NCI-H446 (cell line): ENCODE results near the gene ANO2.
"Not testable (repeated sequence)": the region's sequence is repeated elsewhere in the genome, so short reads cannot be mapped to it uniquely, and the experiment has no call there.

Experiments used
- DNase-seq, 2 experiments: peaks; one replicate each; lab custom pipeline; 2025; lab: John Stamatoyannopoulos, UW

The ANO2 gene

GRCh38 chr12:5818877-5819276, 126.2 kb downstream of the ANO2 start:
- DNase-seq: not testable (repeated sequence)

DNA sequence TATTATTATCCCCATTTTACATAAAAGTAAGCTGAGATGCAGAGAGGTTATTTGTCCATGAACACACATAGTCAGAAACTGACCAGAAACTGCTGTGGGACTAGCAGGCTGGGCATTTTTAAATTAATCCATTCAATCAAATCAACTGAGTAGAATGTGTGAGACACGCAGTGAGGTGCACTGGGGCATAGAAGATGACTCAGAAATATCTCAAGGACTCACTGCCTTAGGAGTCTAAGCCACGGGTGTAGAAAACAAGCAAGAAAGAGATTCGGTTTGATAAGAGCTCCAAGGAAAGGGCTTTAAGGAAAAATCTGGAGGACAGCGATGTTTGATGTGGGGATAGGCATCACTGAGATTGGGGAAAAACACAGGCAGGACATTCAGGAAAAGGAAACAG, 127.8 kb downstream of the ANO2 start:
- no peak for DNase-seq

- no peak for DNase-seq
Observed at GRCh38 chr12:5809586-5809985, 135.5 kb downstream of the ANO2 start.

GRCh38 chr12:5808981-5809380, 136.1 kb downstream of the ANO2 start:
- no peak for DNase-seq

DNA sequence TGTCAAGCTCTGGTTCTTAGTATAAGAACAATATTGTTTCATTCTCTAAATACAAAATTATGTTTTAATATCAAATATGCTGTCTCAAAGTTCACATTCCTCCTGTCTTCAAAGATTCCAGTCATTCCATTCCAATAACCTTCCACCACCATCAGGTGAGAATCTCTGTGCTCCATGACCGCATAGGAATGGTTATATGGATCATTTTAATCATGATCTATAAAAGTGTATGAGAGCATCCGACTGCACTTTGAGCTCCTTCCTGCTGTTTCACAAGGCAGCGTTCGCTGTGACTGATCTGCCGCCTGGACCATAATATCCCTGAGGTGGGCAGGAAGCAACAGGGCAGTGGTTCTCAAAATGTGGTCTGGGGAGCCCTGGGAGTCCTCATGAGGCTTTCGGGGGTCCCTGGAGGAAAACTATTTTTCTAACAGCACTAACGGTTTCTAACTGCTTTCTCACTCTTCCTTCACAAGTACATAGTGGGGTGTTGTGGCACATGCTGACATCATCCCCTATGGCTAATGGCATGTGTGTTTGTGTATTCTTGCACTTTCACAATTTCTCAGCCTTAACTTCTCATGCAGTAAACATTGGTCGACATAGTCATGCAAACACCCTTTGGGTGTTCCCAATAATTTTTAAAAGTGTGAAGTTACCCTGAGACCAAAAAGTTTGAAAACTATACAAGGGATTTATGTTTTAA, 137.4 kb downstream of the ANO2 start:
- DNase-seq: no peak

DNA sequence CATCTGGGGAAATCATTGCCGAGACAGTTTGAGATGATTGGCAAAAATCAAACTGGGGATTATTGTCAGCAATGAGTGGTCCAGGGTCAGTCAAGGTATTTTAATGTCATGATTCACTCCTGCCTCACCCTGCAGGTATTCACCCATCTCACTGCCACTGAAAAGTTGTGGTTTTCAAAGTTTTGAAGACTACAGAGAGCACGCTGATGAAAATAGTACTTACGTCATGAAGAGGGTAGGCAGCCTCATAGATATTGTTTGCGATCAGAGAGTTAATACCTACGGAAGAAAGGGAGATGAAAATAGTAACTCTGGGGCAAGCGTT, 138.0 kb downstream of the ANO2 start:
- DNase-seq: no peak

DNA sequence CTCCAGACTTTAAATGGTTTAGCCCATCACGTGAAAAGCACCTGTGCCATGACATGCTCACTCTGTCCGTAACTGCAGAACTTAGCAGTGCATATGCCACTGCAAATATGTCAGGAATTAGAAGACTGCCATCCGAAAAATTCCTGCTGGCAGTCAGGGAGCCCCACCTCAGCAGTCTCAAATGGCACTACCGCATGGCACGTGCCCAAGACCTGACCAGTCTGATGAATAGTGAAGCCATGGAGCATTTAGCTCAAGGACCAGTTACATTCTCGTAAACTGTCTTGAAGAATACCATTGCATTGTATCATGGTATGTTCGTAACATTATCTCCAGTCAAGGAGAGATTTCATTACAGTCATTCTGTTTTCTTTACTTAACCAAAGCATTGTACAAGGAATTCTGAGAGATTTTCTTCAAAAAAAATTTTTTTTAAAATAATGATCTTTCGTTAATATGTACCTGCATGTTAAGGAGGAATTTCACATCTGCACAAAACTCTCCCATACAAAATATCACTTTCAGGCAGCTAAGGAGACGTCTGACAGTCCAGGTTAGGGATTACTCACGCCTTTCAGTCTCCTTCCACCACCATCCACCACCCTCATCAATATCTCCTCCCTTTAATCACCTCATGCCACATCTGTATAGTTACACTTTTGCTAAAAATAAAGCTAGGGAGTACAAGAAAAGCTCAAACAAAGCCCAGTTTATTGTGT, 138.5 kb downstream of the ANO2 start:
- no peak for DNase-seq

DNA sequence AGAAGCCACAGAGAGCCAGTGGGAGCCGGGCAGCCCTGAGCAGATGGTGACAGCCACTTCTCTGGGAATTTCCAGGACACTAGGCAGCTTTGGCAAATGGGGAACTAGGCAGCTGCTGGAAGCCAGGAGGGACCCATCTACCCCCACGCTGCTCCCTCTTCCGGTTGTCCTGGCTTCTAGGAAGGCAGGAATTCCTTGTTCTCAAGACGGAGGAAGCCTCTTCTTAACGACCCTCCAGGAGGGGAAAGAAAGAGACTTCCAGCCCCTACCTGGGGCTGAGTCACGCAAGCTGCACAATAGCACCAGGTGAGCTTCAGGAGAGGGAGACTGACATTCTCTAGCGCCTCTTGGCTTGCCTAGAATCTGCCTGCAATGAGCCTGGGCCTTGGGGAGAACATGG, 141.5 kb downstream of the ANO2 start:
- DNase-seq: no peak

DNA sequence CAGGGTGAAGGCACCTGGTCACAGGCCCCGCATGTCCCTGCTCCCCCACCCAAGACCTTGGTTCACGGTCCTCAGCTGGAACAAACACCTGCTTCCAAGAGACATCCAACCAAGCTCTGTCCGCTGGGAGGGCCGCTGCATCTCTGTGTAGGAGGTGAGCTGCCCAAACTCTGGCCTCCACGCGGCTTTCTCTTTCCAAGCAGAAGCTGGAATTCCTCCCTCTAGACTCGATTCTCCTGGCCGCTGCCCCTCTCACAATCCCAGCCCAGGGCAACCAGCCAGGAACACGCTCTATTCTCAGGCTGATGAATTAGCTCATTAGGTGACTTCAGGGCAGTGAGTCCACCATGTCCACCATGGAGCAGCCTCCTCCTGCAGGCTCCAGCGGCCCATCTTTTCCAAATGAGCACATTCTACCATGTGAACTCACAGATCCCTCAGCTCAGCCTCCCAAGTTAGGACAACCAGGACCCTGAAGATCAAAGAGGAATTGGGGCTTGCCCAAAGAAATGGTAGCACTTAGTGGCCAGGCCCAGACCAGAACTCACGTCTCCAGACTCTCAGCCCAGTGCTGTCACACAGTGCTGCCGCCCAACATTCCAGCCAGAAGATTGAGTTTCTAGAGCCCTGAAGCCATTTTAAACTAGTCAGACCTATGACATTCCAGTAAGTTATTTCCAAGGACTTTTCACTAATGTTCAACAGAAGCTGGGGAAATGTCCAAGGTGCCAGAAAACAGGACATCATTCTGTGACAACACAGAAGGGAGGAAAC, 146.6 kb downstream of the ANO2 start:
- no peak for DNase-seq

DNA sequence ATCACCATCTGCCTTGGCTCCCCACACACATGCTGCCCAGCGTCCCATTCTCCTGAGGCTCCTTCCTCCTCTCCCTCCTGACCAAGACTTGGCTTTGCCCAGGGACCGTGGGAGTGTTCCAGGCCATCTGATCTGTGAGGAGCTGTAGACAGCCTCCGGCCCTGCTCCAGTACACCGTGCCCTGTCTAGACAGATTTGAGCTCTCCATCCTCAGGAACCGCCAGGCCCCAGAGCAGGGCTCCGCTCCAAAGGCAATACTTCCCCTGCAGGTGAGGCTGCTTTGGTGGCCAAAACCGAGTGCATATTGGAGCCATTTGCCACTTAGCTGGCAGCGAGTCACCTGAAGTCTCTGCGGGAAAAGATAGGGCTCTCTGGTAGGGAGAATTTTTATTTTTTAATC, 147.4 kb downstream of the ANO2 start:
- DNase-seq: no peak

DNA sequence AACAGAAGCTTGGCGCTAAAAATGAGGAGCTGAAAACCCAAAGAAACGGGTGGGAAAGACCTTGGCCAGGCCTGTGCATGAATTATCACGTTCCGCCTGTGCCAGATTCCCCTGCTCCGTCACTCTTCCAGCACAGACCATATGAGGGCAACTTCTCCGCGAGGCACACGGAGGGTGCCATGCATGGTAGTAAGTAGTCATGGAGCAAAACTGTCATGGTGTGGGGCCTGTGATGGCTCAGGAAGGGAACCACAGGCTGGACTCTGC, 148.2 kb downstream of the ANO2 start:
- DNase-seq: no peak

DNA sequence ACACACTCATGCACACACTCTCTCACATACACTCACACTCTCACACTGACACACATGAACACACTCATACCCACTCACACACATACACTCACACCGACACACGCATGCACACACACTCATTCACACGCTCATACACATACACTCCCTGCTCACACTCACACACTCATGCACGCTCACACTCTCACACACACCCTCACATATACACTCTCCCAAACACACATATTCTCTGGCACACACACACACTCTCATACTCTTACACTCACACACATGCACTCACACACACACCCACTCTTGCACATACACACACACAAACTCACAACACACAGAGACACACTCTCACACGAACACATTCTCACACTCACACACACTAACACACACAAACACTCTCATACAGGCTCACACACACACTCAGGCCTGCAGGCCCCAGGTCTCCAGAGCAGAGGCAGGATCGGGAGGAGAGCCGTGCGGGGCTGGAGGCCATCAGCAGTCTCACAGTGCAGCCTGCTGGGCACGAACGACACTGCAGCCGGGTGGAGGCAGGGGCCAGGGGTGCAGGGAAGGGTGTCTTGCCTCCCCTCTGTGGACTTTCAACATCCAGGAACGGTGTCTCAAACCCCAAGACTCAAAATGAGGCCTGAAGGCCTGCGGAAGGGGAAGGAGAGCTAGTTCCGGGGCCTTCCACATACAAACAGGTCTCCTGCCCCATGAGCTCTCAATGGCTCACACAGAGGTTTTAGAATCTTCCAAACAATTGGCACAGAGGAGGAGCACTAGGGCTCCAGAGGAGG, 148.7 kb downstream of the ANO2 start:
- peak in 1 of 2 experiments; percentile 49 for DNase-seq

DNA sequence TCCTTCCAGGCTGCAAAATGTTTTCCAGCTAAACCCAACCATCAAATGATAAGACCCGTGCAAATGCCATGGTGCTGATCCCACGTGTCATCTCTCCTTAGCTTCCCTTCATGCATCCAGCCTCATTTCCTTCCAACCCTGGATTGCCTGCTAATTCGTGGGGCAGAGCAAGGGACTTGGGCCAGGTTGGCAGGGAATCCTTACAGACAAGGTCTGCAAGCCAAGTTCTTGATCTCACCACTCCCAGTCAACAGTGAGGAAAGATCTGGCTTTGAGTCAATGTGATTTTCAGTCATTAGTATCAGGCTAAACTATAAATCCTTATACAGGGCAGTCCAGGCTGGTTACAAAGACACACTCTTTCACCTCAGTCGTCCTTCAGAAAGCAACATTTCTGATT, 150.9 kb downstream of the ANO2 start:
- no peak for DNase-seq

DNA sequence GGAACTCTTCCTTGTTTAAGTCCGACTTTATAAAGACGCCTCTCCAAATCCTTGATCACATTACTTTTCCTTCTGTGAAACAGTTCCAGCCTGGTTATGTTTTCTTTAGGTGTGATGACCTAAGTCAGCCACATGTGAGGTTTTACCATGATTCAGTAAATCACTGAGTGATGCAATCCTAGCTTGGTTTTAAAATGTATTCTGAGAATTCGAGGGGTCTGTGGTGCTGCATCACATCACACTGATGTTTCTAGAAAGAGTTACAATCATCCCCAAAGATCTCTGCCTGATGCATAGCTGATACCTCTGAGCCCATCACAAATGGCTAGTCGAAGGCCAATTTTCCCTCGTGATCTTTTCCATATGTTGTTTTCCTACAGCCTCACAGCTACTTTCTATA, 152.7 kb downstream of the ANO2 start:
- DNase-seq: no peak

DNA sequence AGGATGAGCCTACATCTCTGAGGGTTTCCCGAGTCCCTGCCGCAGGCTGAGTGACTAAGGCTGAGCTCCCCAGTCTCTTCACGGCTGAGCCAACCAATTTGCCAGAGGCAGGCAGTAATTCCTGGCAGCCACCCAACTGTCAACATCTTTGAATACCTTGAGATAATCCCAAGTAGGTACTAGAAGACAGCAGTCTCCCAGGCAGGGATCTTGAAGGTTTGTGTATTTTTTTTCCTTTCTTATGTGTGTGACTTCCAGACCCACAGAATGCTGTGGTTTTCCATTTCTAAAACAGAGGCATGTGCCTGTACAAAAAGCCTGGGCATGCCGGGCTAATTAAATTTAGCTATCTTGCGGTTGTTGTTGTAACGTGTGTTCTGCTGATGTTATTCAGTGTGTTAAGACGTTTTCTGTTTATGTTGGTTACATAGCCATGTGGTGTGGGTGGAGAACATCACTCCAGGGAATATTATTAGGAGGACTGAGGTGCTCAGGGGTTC, 155.5 kb downstream of the ANO2 start:
- no peak for DNase-seq

DNA sequence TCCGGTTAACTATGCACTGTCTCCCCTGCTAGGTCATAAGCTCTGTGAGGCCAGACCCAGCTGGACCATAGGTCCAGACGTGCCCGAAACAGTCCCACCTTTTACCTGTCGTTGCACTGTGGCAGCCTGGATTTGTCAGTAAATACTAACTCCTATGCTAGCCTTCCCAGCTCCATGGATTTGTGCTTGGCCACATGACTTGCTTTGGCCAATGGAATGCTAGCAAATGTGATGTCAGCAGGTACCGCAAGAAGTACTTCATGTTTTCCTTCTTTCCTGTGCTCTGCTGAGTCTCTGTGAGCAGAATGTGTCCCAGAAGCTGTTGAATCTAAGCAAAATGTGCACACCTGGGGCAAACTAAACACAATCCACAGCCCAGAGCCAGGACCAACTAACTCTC, 157.2 kb downstream of the ANO2 start:
- no peak for DNase-seq

- DNase-seq: no peak
Observed at GRCh38 chr12:5785601-5786000, 159.5 kb downstream of the ANO2 start.

DNA sequence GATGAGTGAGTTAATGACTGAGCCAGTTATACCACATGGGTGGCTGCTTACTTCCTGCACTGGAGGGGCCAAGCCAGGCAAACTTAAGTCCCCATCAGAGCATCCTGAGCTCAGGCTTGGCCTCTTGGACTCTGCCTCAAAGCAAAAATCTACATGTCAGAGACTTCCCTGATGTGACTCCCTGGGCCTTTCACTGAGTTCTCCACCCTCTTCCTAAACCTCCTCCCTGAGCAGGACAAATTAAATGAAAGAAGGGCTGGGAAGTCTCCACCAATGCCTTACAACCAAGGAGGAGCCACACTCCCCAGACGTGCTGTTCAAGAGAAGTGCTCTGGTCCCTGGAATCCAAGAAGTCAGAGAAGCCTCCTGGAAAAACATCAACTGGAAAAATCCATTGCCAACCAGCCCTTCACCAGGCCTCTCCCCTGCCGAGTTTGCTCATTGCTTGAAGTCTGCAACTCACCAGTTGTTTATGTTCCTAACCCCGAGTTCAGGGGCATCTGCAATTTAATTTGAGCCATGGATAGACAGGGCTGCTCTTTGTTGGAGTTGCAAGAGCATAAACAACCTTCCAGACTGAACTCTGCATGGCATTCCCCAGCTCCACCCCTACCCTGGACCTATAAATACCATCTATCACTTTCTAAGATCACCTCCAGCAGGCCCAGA, 160.5 kb downstream of the ANO2 start:
- no peak for DNase-seq

DNA sequence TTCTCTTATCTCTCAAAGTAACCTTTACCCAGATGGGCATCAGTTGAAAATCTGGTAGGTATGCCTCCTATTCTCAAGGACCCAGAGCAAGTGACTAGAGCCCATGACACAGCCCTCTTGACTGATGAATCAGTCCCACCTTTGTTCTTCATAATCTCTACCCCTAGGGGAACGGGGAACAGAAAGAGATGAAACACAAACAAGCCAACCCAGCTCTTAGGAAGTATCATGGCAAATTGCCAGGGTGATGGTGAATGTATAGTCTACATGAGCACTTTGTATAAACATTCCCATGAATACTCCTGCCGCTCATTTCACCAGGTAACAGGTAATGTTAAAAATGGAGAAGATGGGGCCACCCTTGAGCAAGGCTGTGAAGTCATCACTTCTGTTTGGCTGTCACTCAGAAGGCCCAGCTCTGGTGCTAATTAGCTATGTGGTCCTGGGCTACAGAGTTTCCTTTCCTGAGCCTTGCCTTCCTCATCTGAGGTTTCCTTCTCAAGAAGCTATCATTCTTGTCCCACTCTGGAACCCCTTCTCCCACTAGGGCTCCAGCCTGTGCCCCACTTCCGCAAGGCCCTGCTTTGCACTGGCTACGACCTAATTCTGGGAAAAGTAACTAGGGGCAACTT, 161.7 kb downstream of the ANO2 start:
- DNase-seq: no peak

- DNase-seq: no peak
Observed at GRCh38 chr12:5780536-5780935, 164.5 kb downstream of the ANO2 start.

GRCh38 chr12:5779401-5779800, 165.7 kb downstream of the ANO2 start:
- DNase-seq: no peak
